Skeletal muscle satellite cell (primary cell): Measurements from ENCODE around the gene CLPX. TPM values are rescaled to one million over a fixed set of nuclear protein-coding genes. Genes with fewer than 3 reads are reported as not detected.

ENCODE experiments used
- small RNA-seq: library from RNA; depleted of rRNA; stranded (forward); fragments of <200 nt; gene quantifications from one replicate; pipeline ENCODE3, GENCODE V24; 2012

The CLPX gene

Small RNA genes within 50 kb of the gene (small RNA-seq; reads per million reads assigned to genes)
- gene AC013553.1 (not detected), gene AC068213.1 (not detected), gene RNU6-686P (not detected)
